ENCODE measurements around the gene ALPK1.

ALPK1 gene

DNA sequence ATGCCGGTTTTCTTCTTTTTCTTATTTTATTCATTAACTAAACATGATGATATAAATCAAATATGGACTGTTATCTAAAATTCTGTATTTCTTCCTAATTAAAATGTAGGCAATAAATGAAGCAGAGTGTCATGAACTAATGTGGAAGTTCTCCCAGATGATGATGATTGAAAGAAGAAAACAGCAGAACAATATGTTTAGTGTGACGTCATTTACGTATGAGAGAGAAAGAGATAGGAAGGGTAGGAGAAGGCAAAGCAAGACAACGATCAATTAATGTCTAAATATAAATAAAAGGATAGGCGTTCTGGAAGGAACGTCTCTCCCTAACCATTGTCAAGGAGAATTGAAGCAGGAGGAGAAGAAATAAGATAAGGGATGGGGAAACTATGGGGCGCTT, 113.6 kb downstream of the ALPK1 start:
- no peak for TF ChIP-seq CTCF (IDR thresholded peaks at IDR 0.05; ENCODE audit: unreplicated experiment in 3 of 3)
- no peaks in the 10 kb centered on the region for H3K9me3 Mint-ChIP-seq
- H3K27me3 Mint-ChIP-seq (ENCODE audit: low read depth): no peaks in the 10 kb centered on the region
- no peak overlapping the region for H3K4me3 Mint-ChIP-seq
- H3K4me1 Mint-ChIP-seq: no peaks in the 10 kb centered on the region
- peaks cover 5% of the 10 kb centered on the region for H3K36me3 Mint-ChIP-seq (ENCODE audit: low read depth)
- H3K27ac Mint-ChIP-seq: no peak overlapping the region

GRCh38 chr4:112411781-112412550, 114.8 kb downstream of the ALPK1 start:
- no peak for TF ChIP-seq CTCF (IDR thresholded peaks at IDR 0.05; ENCODE audit: unreplicated experiment in 3 of 3)
- H3K36me3 Mint-ChIP-seq (ENCODE audit: low read depth): peaks cover 12% of the 10 kb centered on the region
- no peak overlapping the region for H3K4me3 Mint-ChIP-seq
- H3K27me3 Mint-ChIP-seq (ENCODE audit: low read depth): no peaks in the 10 kb centered on the region
- H3K9me3 Mint-ChIP-seq: peaks cover 5% of the 10 kb centered on the region
- no peak overlapping the region for H3K27ac Mint-ChIP-seq
- H3K4me1 Mint-ChIP-seq: no peaks in the 10 kb centered on the region

DNA sequence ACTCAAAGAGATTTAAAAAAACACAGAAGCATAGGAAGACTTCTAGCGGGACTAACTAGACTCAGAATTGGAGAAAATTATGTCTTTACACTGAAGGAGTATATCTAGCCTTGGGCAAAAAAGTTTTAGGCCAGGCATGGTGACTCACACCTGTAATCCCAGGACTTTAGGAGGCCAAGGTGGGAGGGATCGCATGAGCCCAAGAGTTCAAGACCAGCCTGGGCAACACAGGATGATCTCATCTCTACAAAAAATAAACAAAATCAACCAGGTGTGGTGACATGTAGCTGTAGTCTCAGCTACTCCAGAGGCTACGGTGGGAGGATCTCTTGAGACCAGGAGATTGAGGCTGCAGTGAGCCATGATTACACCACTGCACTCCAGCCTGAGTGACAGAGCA, 119.3 kb downstream of the ALPK1 start:
- H3K27ac Mint-ChIP-seq: no peak overlapping the region
- no peak for TF ChIP-seq CTCF (IDR thresholded peaks at IDR 0.05; ENCODE audit: unreplicated experiment in 3 of 3)
- no peak overlapping the region for H3K4me3 Mint-ChIP-seq
- no peaks in the 10 kb centered on the region for H3K4me1 Mint-ChIP-seq
- H3K9me3 Mint-ChIP-seq: peaks cover 5% of the 10 kb centered on the region
- peaks cover 14% of the 10 kb centered on the region for H3K36me3 Mint-ChIP-seq (ENCODE audit: low read depth)
- H3K27me3 Mint-ChIP-seq (ENCODE audit: low read depth): no peaks in the 10 kb centered on the region

- Mint-ChIP-seq H3K27me3 (ENCODE audit: low read depth) (no peaks in the 10 kb centered on the region), H3K36me3 (ENCODE audit: low read depth) (peaks cover 14% of the 10 kb centered on the region), H3K9me3 (peaks cover 5% of the 10 kb centered on the region), H3K4me3 (no peak overlapping the region), H3K27ac (no peak overlapping the region), H3K4me1 (peaks cover 5% of the 10 kb centered on the region)
- no peak for TF ChIP-seq CTCF (IDR thresholded peaks at IDR 0.05; ENCODE audit: unreplicated experiment in 3 of 3)
Observed at GRCh38 chr4:112418092-112418491, 120.9 kb downstream of the ALPK1 start.

- no peak overlapping the region for H3K4me3 Mint-ChIP-seq
- H3K9me3 Mint-ChIP-seq: no peaks in the 10 kb centered on the region
- H3K4me1 Mint-ChIP-seq: peaks cover 22% of the 10 kb centered on the region
- H3K27ac Mint-ChIP-seq: no peak overlapping the region
- no peak for TF ChIP-seq CTCF (IDR thresholded peaks at IDR 0.05; ENCODE audit: unreplicated experiment in 3 of 3)
- peaks cover 3% of the 10 kb centered on the region for H3K36me3 Mint-ChIP-seq (ENCODE audit: low read depth)
- no peaks in the 10 kb centered on the region for H3K27me3 Mint-ChIP-seq (ENCODE audit: low read depth)
Observed at GRCh38 chr4:112421911-112422310, 124.7 kb downstream of the ALPK1 start.

GRCh38 chr4:112422644-112423043, 125.5 kb downstream of the ALPK1 start:
- no peak for TF ChIP-seq CTCF (IDR thresholded peaks at IDR 0.05; ENCODE audit: unreplicated experiment in 3 of 3)
- no peaks in the 10 kb centered on the region for H3K27me3 Mint-ChIP-seq (ENCODE audit: low read depth)
- no peak overlapping the region for H3K27ac Mint-ChIP-seq
- no peaks in the 10 kb centered on the region for H3K9me3 Mint-ChIP-seq
- H3K4me1 Mint-ChIP-seq: peaks cover 22% of the 10 kb centered on the region
- H3K36me3 Mint-ChIP-seq (ENCODE audit: low read depth): no peaks in the 10 kb centered on the region
- no peak overlapping the region for H3K4me3 Mint-ChIP-seq

Data from nephron (organoid).